GM23338 (cell line): ENCODE data around the gene ZC3H13. TPM values are rescaled to one million over a fixed set of nuclear protein-coding genes. Genes with fewer than 3 reads are reported as not detected.

ENCODE experiments used
- ATAC-seq: fragments of 200-7000 bp; cut with Tn5 transposase; 3 replicates; pipeline ENCODE4 v1.9.1; 2020
- DNase-seq: peaks from one replicate; pipeline ENCODE4 v3.0.0-alpha.2; 2015; ENCODE audit warnings: low spot score
- H2AFZ ChIP-seq: fragments of 200-600 bp; sonication (generic); 2 replicates; pipeline ENCODE4 v1.8.0; 2016; ENCODE audit warnings: antibody characterized with exemption, mild to moderate bottlenecking, moderate library complexity
- H3F3A ChIP-seq: fragments of 200-600 bp; sonication (generic); replicated peaks from 2 replicates; pipeline ENCODE4 v1.8.0; 2017; ENCODE audit warnings: antibody characterized with exemption, mixed run types, low read depth
- H3K27ac ChIP-seq: fragments of 200-600 bp; sonication (generic); 2 replicates; pipeline ENCODE4 v1.6.1; 2016; ENCODE audit warnings: low read depth
- H3K27me3 ChIP-seq: fragments of 200-600 bp; sonication (generic); 2 replicates; pipeline ENCODE4 v1.8.0; 2016; ENCODE audit warnings: mild to moderate bottlenecking, mixed run types, moderate library complexity; ENCODE audit not compliant: insufficient read depth
- H3K36me3 ChIP-seq: fragments of 200-600 bp; sonication (generic); 2 replicates; pipeline ENCODE4 v1.8.0; 2016; ENCODE audit warnings: mild to moderate bottlenecking; ENCODE audit not compliant: insufficient read depth
- H3K4me1 ChIP-seq: fragments of 200-600 bp; sonication (generic); 2 replicates; pipeline ENCODE4 v1.8.0; 2016; ENCODE audit warnings: mild to moderate bottlenecking, moderate library complexity; ENCODE audit not compliant: insufficient read depth
- H3K4me2 ChIP-seq: fragments of 200-600 bp; sonication (generic); 2 replicates; pipeline ENCODE4 v1.7.1; 2017; ENCODE audit warnings: mixed run types
- H3K4me3 ChIP-seq: fragments of 200-600 bp; sonication (generic); 2 replicates; pipeline ENCODE4 v1.6.1; 2016; ENCODE audit warnings: mixed run types
- H3K79me2 ChIP-seq: fragments of 200-600 bp; sonication (generic); replicated peaks from 2 replicates; pipeline ENCODE4 v1.8.0; 2017; ENCODE audit warnings: mild to moderate bottlenecking; ENCODE audit not compliant: insufficient read depth
- H3K9me2 ChIP-seq: fragments of 200-600 bp; sonication (generic); 2 replicates; pipeline ENCODE4 v1.8.0; 2017; ENCODE audit not compliant: insufficient read depth
- H4K20me1 ChIP-seq: fragments of 200-600 bp; sonication (generic); replicated peaks from 2 replicates; pipeline ENCODE4 v1.8.0; 2017; ENCODE audit warnings: mild to moderate bottlenecking; ENCODE audit not compliant: insufficient read depth
- H3K27ac Mint-ChIP-seq: 2 replicates; pipeline ENCODE4 v1.8.0; 2020; ENCODE audit warnings: inconsistent platforms, mild to moderate bottlenecking, moderate library complexity, mixed read lengths
- H3K27me3 Mint-ChIP-seq: 3 replicates; pipeline ENCODE4 v1.8.0; 2022; ENCODE audit warnings: low read depth, mild to moderate bottlenecking, moderate library complexity, mixed read lengths, inconsistent platforms; ENCODE audit not compliant: insufficient read depth, poor library complexity
- H3K36me3 Mint-ChIP-seq: 3 replicates; pipeline ENCODE4 v1.8.0; 2021; ENCODE audit warnings: low read depth, mild to moderate bottlenecking, inconsistent platforms, moderate library complexity, mixed read lengths
- H3K4me1 Mint-ChIP-seq: 3 replicates; pipeline ENCODE4 v1.8.0; 2020; ENCODE audit warnings: mild to moderate bottlenecking, inconsistent platforms, mixed read lengths
- H3K4me3 Mint-ChIP-seq: 3 replicates; pipeline ENCODE4 v1.8.0; 2021; ENCODE audit warnings: moderate library complexity, mild to moderate bottlenecking, inconsistent platforms, mixed read lengths
- H3K9me3 Mint-ChIP-seq: 3 replicates; pipeline ENCODE4 v1.8.0; 2020; ENCODE audit warnings: moderate library complexity, mild to moderate bottlenecking, inconsistent platforms, mixed read lengths
- CREB1 ChIP-seq: fragments of 250-450 bp; sonication (Bioruptor Pico); IDR thresholded peaks from 2 replicates; pipeline ENCODE4 v1.5.0; 2020; ENCODE audit warnings: low read depth, mild to moderate bottlenecking, moderate library complexity
- EZH2 ChIP-seq: fragments of 200-600 bp; sonication (generic); IDR thresholded peaks from one replicate; pipeline ENCODE4 v1.8.0; 2017; ENCODE audit warnings: antibody characterized with exemption, mild to moderate bottlenecking, low read depth; ENCODE audit not compliant: unreplicated experiment
- EZH2phosphoT487 ChIP-seq: fragments of 200-600 bp; sonication (generic); IDR thresholded peaks from one replicate; pipeline ENCODE4 v1.8.1; 2018; ENCODE audit warnings: antibody characterized with exemption; ENCODE audit not compliant: unreplicated experiment
- NANOG ChIP-seq: IDR thresholded peaks from 2 replicates; pipeline ENCODE4 v1.6.1; 2016; ENCODE audit warnings: antibody characterized with exemption, borderline replicate concordance
- STAT1 ChIP-seq: IDR thresholded peaks from one replicate; pipeline ENCODE4 v1.6.1; 2016; ENCODE audit warnings: antibody characterized with exemption; ENCODE audit not compliant: unreplicated experiment
- polyA plus RNA-seq: library from polyadenylated mRNA; unstranded; fragments of >200 nt; fragmentation: Nextera tagmentation; extraction: Ambion mirVana; gene quantifications from 2 replicates; pipeline ENCODE4 v1.2.1, GENCODE V29; 2016
- total RNA-seq: library from RNA; depleted of rRNA; stranded (reverse); fragments of >200 nt; shearing (Covaris generic); gene quantifications from 2 replicates; pipeline ENCODE4 v1.2.3, GENCODE V29; 2014
- TF ChIP-seq, protein P1 (sequence below): IDR thresholded peaks from 2 replicates; pipeline ENCODE4 v1.6.1; 2016; ENCODE audit warnings: antibody characterized with exemption
- TF ChIP-seq, protein P2 (sequence below): fragments of 250-450 bp; sonication (Bioruptor Pico); IDR thresholded peaks from 2 replicates; pipeline ENCODE4 v1.5.0; 2020; ENCODE audit warnings: mild to moderate bottlenecking, moderate library complexity

Gene ZC3H13
- total and polyA plus RNA-seq, 2 experiments from 2014 or later = 39.6 to 125 TPM

DNA sequence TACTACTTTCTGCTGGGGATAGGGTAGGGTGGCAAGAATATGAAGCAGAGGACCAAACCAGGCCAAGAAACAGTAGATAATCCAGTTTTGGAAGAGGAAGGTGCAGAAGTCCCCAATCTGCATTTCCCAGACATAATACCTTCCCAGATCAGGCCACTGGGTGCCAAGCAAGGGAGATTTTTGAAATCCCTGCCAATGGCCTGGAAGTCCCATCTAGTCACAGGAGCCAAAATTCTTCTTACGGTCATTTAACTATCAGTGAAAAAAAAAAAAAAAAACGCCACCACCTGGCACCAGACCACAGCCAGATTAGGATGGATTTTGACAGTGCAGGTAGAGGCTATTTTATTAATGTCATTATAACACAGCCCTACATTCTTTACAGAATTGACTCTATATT, 57.8 kb downstream of the ZC3H13 start (continued):
- TF ChIP-seq, protein P1, sequence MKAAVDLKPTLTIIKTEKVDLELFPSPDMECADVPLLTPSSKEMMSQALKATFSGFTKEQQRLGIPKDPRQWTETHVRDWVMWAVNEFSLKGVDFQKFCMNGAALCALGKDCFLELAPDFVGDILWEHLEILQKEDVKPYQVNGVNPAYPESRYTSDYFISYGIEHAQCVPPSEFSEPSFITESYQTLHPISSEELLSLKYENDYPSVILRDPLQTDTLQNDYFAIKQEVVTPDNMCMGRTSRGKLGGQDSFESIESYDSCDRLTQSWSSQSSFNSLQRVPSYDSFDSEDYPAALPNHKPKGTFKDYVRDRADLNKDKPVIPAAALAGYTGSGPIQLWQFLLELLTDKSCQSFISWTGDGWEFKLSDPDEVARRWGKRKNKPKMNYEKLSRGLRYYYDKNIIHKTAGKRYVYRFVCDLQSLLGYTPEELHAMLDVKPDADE = no peak
- TF ChIP-seq STAT1 = no peak
- TF ChIP-seq, protein P2, sequence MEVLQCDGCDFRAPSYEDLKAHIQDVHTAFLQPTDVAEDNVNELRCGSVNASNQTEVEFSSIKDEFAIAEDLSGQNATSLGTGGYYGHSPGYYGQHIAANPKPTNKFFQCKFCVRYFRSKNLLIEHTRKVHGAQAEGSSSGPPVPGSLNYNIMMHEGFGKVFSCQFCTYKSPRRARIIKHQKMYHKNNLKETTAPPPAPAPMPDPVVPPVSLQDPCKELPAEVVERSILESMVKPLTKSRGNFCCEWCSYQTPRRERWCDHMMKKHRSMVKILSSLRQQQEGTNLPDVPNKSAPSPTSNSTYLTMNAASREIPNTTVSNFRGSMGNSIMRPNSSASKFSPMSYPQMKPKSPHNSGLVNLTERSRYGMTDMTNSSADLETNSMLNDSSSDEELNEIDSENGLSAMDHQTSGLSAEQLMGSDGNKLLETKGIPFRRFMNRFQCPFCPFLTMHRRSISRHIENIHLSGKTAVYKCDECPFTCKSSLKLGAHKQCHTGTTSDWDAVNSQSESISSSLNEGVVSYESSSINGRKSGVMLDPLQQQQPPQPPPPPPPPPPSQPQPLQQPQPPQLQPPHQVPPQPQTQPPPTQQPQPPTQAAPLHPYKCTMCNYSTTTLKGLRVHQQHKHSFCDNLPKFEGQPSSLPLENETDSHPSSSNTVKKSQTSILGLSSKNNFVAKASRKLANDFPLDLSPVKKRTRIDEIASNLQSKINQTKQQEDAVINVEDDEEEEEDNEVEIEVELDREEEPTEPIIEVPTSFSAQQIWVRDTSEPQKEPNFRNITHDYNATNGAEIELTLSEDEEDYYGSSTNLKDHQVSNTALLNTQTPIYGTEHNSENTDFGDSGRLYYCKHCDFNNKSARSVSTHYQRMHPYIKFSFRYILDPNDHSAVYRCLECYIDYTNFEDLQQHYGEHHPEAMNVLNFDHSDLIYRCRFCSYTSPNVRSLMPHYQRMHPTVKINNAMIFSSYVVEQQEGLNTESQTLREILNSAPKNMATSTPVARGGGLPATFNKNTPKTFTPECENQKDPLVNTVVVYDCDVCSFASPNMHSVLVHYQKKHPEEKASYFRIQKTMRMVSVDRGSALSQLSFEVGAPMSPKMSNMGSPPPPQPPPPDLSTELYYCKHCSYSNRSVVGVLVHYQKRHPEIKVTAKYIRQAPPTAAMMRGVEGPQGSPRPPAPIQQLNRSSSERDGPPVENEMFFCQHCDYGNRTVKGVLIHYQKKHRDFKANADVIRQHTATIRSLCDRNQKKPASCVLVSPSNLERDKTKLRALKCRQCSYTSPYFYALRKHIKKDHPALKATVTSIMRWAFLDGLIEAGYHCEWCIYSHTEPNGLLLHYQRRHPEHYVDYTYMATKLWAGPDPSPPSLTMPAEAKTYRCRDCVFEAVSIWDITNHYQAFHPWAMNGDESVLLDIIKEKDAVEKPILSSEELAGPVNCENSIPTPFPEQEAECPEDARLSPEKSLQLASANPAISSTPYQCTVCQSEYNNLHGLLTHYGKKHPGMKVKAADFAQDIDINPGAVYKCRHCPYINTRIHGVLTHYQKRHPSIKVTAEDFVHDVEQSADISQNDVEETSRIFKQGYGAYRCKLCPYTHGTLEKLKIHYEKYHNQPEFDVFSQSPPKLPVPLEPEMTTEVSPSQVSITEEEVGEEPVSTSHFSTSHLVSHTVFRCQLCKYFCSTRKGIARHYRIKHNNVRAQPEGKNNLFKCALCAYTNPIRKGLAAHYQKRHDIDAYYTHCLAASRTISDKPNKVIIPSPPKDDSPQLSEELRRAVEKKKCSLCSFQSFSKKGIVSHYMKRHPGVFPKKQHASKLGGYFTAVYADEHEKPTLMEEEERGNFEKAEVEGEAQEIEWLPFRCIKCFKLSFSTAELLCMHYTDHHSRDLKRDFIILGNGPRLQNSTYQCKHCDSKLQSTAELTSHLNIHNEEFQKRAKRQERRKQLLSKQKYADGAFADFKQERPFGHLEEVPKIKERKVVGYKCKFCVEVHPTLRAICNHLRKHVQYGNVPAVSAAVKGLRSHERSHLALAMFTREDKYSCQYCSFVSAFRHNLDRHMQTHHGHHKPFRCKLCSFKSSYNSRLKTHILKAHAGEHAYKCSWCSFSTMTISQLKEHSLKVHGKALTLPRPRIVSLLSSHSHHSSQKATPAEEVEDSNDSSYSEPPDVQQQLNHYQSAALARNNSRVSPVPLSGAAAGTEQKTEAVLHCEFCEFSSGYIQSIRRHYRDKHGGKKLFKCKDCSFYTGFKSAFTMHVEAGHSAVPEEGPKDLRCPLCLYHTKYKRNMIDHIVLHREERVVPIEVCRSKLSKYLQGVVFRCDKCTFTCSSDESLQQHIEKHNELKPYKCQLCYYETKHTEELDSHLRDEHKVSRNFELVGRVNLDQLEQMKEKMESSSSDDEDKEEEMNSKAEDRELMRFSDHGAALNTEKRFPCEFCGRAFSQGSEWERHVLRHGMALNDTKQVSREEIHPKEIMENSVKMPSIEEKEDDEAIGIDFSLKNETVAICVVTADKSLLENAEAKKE (CRISPR knock-in tag) = no peak

DNA sequence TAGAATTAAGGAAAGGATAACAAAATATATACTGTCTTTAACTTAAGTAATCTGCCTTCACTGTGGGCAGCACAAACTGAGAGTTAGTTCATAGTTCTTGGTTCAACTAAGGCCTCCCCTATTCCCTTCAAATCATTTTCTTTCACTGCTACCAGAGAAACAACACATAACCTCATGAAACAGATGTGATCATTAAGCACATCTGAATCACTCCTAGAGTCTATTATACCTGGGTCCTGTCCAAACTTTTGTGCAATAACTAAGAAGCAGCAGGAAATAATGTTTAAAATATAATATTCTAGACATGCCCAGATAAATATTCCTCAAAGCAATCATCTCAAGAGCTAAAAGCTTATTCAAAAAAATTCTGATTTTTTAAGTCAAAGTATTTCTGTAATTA, 62.9 kb downstream of the ZC3H13 start:
- H3K27ac Mint-ChIP-seq = no peak overlapping the region
- Histone ChIP-seq H3K27me3 (no peaks in the 10 kb centered on the region), H3K79me2 (no peaks in the 10 kb centered on the region), H3K36me3 (peaks cover 29% of the 10 kb centered on the region), H3F3A (no peaks in the 10 kb centered on the region), H4K20me1 (0 out of 2 replicates have a peak, but pooled peaks cover 4% of the 10 kb centered on the region), H3K4me1 (no peaks in the 10 kb centered on the region), H3K4me3 (no peak overlapping the region), H3K27ac (no peak overlapping the region), H3K9me2 (no peaks in the 10 kb centered on the region), H3K4me2 (no peak overlapping the region), H2AFZ (no peak overlapping the region)
- ATAC-seq (no peak), DNase-seq (no peak)
- peaks cover 39% of the 10 kb centered on the region for H3K36me3 Mint-ChIP-seq
- H3K4me1 Mint-ChIP-seq = no peaks in the 10 kb centered on the region
- no peaks in the 10 kb centered on the region for H3K27me3 Mint-ChIP-seq
- no peaks in the 10 kb centered on the region for H3K9me3 Mint-ChIP-seq
- no peak overlapping the region for H3K4me3 Mint-ChIP-seq
- no peak for TF ChIP-seq NANOG
- no peak for TF ChIP-seq CREB1
- TF ChIP-seq, protein P2 (CRISPR knock-in tag) = no peak
- TF ChIP-seq EZH2phosphoT487 = no peak
- no peak for TF ChIP-seq EZH2
- TF ChIP-seq, protein P1 = no peak
